Immature natural killer cell (primary cell): ENCODE data around the gene PITPNC1. TPM values are rescaled to one million over a fixed set of nuclear protein-coding genes. Genes with fewer than 3 reads are reported as not detected.
"Not testable (repeated sequence)": the region's sequence is repeated elsewhere in the genome, so short reads cannot be mapped to it uniquely, and the experiment has no call there.

Source experiments
- DNase-seq, 3 donors: peaks; one replicate each; pipeline ENCODE4 v3.0.0; 2022; ENCODE audit warnings: mixed read lengths in 1 of 3
- H3K27ac Mint-ChIP-seq, 6 donors: one replicate each; pipeline ENCODE4 v1.8.0; 2020; ENCODE audit warnings: mixed read lengths in 6 of 6, mild to moderate bottlenecking in 5 of 6, inconsistent platforms in 4 of 6, moderate library complexity in 3 of 6
- H3K27me3 Mint-ChIP-seq, 3 donors: one replicate each; pipeline ENCODE4 v1.8.0; 2020 to 2021; ENCODE audit warnings: low read depth in 3 of 3, mild to moderate bottlenecking in 3 of 3, mixed read lengths in 3 of 3, moderate library complexity in 3 of 3, inconsistent platforms in 1 of 3
- H3K36me3 Mint-ChIP-seq, 3 donors: one replicate each; pipeline ENCODE4 v1.8.0; 2020; ENCODE audit warnings: mixed read lengths in 3 of 3, inconsistent platforms in 2 of 3, mild to moderate bottlenecking in 2 of 3
- H3K4me1 Mint-ChIP-seq, 2 donors: one replicate each; pipeline ENCODE4 v1.8.0; 2020; ENCODE audit warnings: inconsistent platforms in 2 of 2, mild to moderate bottlenecking in 2 of 2, mixed read lengths in 2 of 2, moderate library complexity in 1 of 2
- H3K4me3 Mint-ChIP-seq, 5 donors: one replicate each; pipeline ENCODE4 v1.8.0; 2020; ENCODE audit warnings: mild to moderate bottlenecking in 5 of 5, mixed read lengths in 5 of 5, inconsistent platforms in 3 of 5, moderate library complexity in 3 of 5
- H3K9me3 Mint-ChIP-seq, 6 donors: one replicate each; pipeline ENCODE4 v1.8.0; 2020; ENCODE audit warnings: mild to moderate bottlenecking in 6 of 6, mixed read lengths in 6 of 6, inconsistent platforms in 4 of 6, moderate library complexity in 3 of 6
- polyA plus RNA-seq, 3 donors: library from polyadenylated mRNA; unstranded; fragments of 300-500 nt; fragmentation: Illumina TruSeq; gene quantifications; one replicate each; pipeline ENCODE4 v1.2.3, GENCODE V29; 2021

Gene PITPNC1
- polyA plus RNA-seq, 3 donors from 2014 or later, result 119 to 155 (median 150) TPM

DNA sequence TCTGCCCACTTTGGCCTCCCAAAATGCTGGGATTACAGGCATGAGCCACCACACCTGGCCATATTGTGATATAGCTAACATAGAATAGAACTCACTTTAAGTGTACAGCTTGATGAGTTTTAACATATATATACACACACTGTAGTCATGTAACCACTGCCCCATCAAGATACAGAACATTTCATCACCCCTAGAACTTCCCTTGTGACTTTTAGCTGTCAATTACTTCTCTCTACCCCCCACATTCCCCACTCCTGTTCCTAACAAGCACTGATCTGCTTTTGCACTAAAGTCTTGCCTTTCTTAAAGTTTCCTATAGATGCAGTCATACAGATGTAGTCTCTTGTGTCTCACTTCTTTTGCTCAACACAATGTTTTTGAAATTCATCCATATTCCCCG lies 93.1 kb downstream of the PITPNC1 start:
- DNase-seq, result no peak
- H3K4me3 Mint-ChIP-seq, result no peak overlapping the region
- H3K4me1 Mint-ChIP-seq, result peaks cover 71 to 72% of the 10 kb centered on the region in 2 donors
- no peaks in the 10 kb centered on the region for H3K9me3 Mint-ChIP-seq
- H3K36me3 Mint-ChIP-seq, result peaks cover 0 to 4% (median 3%) of the 10 kb centered on the region in 3 donors
- peak overlapping the region in 5 of 6 donors; percentile 23 to 61 (median 55) for H3K27ac Mint-ChIP-seq
- peaks cover under 1 to 5% (median 2%) of the 10 kb centered on the region in 3 donors for H3K27me3 Mint-ChIP-seq

DNA sequence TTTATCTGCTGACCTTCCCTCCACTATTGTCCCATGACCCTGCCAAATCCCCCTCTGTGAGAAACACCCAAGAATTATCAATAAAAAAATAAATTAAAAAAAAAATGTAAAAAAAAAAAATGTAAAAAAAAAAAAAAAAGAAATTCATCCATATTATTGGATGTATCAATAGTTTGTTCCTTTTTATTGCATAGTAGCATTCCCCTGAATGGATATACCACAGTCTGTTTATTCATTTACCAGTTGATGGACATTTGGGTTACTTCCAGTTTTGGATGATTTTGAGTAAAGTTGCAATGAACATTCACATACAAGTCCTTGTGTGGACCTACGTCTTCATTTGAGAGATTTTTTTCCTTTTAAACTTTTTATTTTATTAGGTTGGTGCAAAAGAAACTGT lies 94.0 kb downstream of the PITPNC1 start:
- H3K4me3 Mint-ChIP-seq, result no peak overlapping the region
- H3K27me3 Mint-ChIP-seq, result peaks cover 2 to 6% (median 4%) of the 10 kb centered on the region in 3 donors
- peaks cover 74 to 76% of the 10 kb centered on the region in 2 donors for H3K4me1 Mint-ChIP-seq
- H3K27ac Mint-ChIP-seq, result no peak overlapping the region
- H3K9me3 Mint-ChIP-seq, result no peaks in the 10 kb centered on the region
- H3K36me3 Mint-ChIP-seq, result peaks cover 0 to 4% (median 3%) of the 10 kb centered on the region in 3 donors
- no peak for DNase-seq

DNA sequence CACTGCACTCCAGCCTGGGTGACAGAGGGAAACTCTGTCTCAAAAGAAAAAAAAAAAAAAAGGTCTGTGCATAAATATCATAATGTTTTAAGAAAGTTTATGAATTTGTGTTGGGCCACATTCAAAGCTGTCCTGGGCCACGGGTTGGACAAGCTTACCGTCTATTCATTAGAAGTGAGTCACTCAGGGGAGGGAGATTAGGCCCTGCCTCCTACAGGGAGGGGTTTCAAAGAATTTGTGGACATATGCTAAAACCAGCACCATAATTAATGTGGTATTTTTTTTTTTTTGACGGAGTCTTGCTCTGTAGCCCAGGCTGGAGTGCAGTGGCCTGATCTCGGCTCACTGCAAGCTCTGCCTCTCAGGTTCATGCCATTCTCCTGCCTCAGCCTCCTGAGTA lies 95.5 kb downstream of the PITPNC1 start:
- H3K9me3 Mint-ChIP-seq, H3K36me3 Mint-ChIP-seq, H3K27me3 Mint-ChIP-seq: not testable (repeated sequence)
- DNase-seq, result peak in 1 of 3 donors; percentile 30
- Mint-ChIP-seq H3K4me1 (peaks cover 66 to 67% of the 10 kb centered on the region in 2 donors), H3K27ac (peak overlapping the region in 4 of 6 donors; percentile 64 to 81 (median 78)), H3K4me3 (peak overlapping the region in 1 of 5 donors; percentile 47)

DNA sequence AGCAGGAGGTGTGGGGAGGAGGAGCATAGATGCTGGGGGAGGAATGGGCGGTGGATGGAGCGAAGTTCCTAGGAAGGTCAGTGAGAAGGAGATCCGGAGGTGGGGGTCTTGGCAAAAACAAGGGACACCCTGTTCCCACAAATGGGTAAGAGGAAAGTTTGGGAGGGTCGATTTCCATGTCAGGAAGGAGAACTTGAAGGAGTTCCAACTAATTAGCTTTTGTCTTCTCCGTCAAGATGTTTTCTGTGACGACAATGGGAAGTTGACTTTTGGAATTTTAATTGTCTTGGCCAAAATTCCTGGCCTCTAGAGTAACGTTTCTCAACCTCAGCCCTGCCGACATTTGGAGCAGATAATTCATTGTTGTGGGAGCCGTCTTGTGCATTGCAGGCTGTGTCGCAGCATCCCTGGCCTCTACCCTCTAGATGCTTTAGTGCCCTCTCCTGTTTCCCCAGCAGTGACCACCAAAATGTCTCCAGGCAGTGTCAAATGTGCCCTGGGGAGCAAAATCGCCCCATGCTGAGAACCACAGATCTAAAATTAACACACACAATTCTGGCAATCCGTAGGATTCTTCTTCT lies 97.1 kb downstream of the PITPNC1 start:
- Mint-ChIP-seq H3K4me3 (peak overlapping the region; percentile 61 to 84 (median 80)), H3K36me3 (peaks cover 0 to 4% (median 0%) of the 10 kb centered on the region in 3 donors), H3K27ac (peak overlapping the region; percentile 90 to 97 (median 96)), H3K9me3 (no peaks in the 10 kb centered on the region), H3K4me1 (peaks cover 69 to 72% of the 10 kb centered on the region in 2 donors), H3K27me3 (peaks cover 2 to 9% (median 4%) of the 10 kb centered on the region in 3 donors)
- no peak for DNase-seq

DNA sequence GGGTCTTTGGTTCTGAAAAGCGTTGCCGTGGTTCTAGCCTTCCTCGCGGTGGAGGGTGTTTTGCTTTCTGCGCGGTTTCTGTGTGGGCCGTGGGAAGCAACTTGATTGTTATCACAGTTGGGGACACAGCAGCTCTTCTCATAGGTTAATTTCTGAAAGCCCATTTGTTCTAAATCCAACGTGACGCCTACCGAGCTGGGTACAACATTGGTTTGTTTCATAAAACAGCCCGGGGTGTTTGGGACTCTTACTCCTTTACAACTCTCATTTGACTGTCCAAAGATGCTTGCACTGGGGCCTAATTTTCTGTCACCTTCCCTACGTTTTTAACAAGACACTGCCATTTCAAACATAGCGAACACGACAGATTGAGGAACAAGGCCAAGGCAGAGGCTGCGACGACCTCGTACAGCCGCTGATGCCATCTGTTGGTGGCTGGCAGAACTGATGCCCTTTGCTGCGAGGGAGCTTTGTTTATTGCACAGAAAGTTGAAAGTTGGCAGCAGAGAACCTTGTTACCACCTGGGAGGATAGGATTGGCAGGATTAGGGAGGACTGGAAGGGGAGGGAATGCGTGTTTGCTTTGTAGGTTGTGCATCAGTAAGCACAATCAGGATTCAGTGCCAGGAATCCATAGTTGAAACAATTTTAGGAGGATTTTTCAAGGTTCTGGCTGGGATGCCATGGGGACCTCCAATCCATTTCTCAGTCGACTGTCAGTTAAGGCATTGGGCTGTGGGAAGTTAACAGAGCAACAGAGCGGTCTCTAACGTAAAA lies 98.3 kb downstream of the PITPNC1 start:
- Mint-ChIP-seq H3K36me3 (peaks cover 0 to 4% (median 0%) of the 10 kb centered on the region in 3 donors), H3K27me3 (peaks cover 2 to 9% (median 4%) of the 10 kb centered on the region in 3 donors), H3K27ac (peak overlapping the region; percentile 90 to 97 (median 96)), H3K4me1 (peaks cover 69 to 72% of the 10 kb centered on the region in 2 donors), H3K4me3 (peak overlapping the region; percentile 66 to 84 (median 80)), H3K9me3 (no peaks in the 10 kb centered on the region)
- peak; percentile 78 to 84 (median 83) for DNase-seq

DNA sequence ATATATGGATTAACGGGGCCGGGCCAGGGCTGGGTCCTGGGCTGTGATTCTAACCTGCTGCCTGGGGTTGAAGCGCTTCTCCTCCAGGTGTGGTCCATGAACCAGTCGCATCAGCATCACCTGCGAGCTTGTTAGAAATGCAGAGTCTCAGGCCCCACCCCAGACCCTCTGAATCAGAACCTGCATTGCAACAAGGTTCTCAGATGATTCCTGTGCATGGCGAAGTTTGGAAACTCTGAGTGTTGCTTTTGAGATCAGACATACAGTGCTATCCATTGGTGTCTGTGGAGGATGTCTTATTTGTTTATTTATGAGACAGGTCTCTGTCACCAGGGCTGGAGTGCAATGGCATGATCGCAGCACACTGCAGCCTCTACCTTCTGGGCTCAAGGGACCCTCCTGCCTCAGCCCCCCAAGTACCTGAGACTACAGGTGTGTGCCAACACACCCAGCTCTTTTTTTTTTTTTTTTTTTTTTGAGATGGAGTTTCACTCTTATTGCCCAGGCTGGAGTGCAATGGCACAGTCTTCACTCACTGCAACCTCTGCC lies 99.8 kb downstream of the PITPNC1 start:
- Mint-ChIP-seq H3K9me3 (no peaks in the 10 kb centered on the region), H3K36me3 (peaks cover 0 to 1% (median 0%) of the 10 kb centered on the region in 3 donors), H3K27ac (peak overlapping the region; percentile 65 to 97 (median 84)), H3K4me1 (peaks cover 70 to 77% of the 10 kb centered on the region in 2 donors), H3K27me3 (peaks cover 2 to 11% (median 4%) of the 10 kb centered on the region in 3 donors), H3K4me3 (peak overlapping the region in 3 of 5 donors; percentile 4 to 13 (median 12))
- DNase-seq, result no peak

DNA sequence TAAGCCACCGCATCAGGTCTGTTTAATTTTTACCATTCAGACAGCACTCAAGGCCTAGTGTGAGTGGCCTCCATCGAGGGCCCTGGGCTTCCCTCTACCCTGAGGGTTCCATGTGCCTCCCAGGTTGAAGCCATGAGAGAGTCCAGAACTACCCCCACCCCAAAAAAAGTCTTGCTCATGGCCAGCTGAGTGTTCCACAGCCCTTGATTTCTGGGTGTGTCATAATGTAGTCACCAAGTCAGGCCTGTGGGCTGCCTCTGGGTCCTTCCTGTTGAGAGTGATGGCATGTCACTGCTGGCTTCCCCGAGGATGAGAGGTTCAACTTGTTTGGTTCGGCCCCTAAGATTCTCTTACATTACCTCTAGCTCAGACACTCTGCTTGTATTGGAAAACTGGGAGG lies 100.6 kb downstream of the PITPNC1 start:
- Mint-ChIP-seq H3K27ac (peak overlapping the region; percentile 89 to 96 (median 92)), H3K27me3 (peaks cover 0 to 11% (median 4%) of the 10 kb centered on the region in 3 donors), H3K4me1 (peaks cover 76 to 79% of the 10 kb centered on the region in 2 donors), H3K36me3 (no peaks in the 10 kb centered on the region), H3K4me3 (peak overlapping the region; percentile 46 to 77 (median 77)), H3K9me3 (no peaks in the 10 kb centered on the region)
- DNase-seq, result peak in 2 of 3 donors; percentile 20 to 34

DNA sequence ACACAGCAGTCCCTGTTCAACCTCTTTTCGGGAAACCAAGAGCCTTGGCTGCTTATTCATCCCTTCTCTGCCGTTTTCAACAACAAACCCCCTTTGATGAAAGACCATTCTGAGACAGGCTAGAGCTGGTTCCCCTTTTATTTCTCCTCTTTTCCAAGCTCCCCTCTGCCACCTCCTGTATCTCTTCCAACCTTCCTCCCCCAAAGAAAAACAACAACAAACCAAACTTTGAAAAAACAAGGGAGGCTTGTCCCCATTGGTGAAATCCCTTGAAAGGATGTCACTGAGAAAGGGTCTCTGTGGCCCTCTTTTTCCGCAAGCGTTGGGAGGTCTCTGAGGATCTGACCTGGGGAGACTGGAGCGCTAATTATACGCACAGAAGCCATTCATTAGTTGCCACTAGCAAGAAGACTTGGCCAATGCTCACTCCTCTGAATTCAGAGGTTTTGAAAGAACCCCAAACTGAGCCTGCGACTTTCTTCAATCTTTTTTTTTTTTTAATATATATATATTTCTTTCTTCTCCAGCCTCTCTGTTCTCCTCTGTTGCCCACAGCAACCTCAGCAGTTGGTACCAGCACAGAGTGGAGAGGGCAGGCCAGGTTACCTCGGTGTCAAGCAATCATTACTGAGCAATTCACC lies 101.4 kb downstream of the PITPNC1 start:
- peak overlapping the region; percentile 46 to 77 (median 77) for H3K4me3 Mint-ChIP-seq
- H3K36me3 Mint-ChIP-seq, result no peaks in the 10 kb centered on the region

DNA sequence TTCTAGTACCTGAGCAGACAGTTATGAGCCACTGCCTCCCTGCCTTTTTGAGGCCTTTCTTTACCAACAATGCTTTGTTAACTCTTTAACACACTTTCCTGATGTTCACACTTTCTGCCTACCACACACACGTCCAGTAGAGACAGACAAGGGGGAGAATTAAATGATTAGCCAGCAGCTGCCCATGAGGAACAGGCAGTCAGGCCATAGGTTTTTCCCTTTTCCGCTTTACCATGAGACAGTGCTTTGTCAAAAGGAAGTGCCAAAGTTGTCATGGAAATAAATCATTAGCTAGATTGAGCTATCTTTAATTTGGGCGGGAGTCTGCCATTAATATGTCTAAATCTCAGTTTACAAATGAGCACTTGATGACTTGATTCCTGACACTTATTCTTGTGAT lies 102.1 kb downstream of the PITPNC1 start:
- Mint-ChIP-seq H3K9me3 (no peaks in the 10 kb centered on the region), H3K4me1 (peaks cover 76 to 81% of the 10 kb centered on the region in 2 donors), H3K36me3 (no peaks in the 10 kb centered on the region), H3K27me3 (peaks cover 0 to 9% (median 4%) of the 10 kb centered on the region in 3 donors), H3K4me3 (peak overlapping the region in 4 of 5 donors; percentile 10 to 70 (median 38)), H3K27ac (peak overlapping the region; percentile 89 to 96 (median 92))
- no peak for DNase-seq

More for the DNA sequence above, 101.4 kb downstream of the PITPNC1 start:
- Mint-ChIP-seq H3K4me1 (peaks cover 80 to 83% of the 10 kb centered on the region in 2 donors), H3K9me3 (no peaks in the 10 kb centered on the region), H3K27me3 (peaks cover 0 to 9% (median 4%) of the 10 kb centered on the region in 3 donors), H3K27ac (peak overlapping the region; percentile 89 to 96 (median 92))
- no peak for DNase-seq

DNA sequence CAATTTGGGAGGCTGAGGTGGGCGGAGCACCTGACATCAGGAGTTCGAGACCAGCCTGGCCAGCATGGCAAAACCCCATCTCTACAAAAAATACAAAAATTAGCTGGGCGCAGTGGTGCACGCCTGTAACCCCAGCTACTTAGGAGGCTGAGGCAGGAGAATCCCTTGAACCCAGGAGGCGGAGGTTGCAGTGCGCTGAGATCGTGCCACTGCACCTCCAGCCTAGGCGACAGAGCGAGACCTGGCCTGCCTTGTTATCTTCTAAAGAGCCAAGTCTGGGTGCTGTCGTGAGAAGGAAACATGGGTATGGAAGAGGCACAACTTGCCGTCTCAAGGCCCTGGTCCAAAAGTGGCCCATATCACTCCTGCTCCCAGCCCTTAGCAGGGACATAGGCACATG lies 103.9 kb downstream of the PITPNC1 start:
- H3K4me3 Mint-ChIP-seq, H3K36me3 Mint-ChIP-seq, H3K9me3 Mint-ChIP-seq, H3K27me3 Mint-ChIP-seq, DNase-seq: not testable (repeated sequence)
- Mint-ChIP-seq H3K27ac (peak overlapping the region in 1 of 6 donors; percentile 23), H3K4me1 (peaks cover 73 to 77% of the 10 kb centered on the region in 2 donors)

DNA sequence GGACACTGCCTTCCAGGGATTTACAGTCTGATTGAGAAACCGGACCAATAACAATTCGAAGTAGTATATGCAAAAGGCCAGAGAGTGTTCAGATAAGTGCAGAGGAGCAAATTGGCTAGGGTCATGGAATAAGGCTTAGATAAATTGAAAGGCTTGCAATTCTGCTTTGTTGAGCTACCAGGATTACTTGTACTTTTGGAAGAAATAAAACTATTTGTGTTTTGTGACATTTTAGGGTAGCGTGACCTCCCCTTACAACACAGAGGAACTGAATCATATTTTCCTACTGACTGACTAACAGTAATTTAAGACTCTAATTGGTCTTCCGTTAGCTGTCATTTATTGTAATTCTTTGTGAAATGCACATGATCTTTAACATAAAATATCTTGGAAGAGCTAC lies 104.7 kb downstream of the PITPNC1 start:
- H3K27ac Mint-ChIP-seq, result peak overlapping the region in 5 of 6 donors; percentile 5 to 72 (median 64)
- no peaks in the 10 kb centered on the region for H3K9me3 Mint-ChIP-seq
- H3K27me3 Mint-ChIP-seq, result peaks cover 0 to 5% (median 3%) of the 10 kb centered on the region in 3 donors
- no peak for DNase-seq
- H3K4me1 Mint-ChIP-seq, result peaks cover 77 to 83% of the 10 kb centered on the region in 2 donors
- H3K36me3 Mint-ChIP-seq, result no peaks in the 10 kb centered on the region
- H3K4me3 Mint-ChIP-seq, result no peak overlapping the region

DNA sequence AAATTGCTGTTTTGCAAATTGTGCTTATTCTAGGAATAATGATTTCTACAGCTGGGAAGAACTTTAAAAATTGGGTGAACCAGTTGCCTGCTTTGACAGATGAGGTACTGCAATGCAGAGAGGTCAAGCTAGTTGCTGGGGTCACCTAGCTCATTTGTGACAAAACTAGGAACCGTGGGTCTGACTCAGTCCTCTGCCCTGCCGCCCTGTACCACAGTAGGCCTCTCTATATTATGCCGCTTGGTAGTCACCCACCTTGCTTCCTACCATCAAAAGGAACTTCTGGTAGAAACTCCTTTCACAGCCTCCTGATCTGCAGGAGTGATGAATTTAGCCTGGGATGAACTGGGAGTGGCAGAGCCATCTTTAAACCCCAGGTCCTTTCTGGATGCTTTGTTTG lies 105.7 kb downstream of the PITPNC1 start:
- no peak for DNase-seq
- Mint-ChIP-seq H3K4me3 (no peak overlapping the region), H3K36me3 (no peaks in the 10 kb centered on the region), H3K27ac (peak overlapping the region in 4 of 6 donors; percentile 12 to 57 (median 50)), H3K4me1 (peaks cover 80 to 87% of the 10 kb centered on the region in 2 donors), H3K27me3 (peaks cover 0 to 5% (median 2%) of the 10 kb centered on the region in 3 donors), H3K9me3 (no peaks in the 10 kb centered on the region)

DNA sequence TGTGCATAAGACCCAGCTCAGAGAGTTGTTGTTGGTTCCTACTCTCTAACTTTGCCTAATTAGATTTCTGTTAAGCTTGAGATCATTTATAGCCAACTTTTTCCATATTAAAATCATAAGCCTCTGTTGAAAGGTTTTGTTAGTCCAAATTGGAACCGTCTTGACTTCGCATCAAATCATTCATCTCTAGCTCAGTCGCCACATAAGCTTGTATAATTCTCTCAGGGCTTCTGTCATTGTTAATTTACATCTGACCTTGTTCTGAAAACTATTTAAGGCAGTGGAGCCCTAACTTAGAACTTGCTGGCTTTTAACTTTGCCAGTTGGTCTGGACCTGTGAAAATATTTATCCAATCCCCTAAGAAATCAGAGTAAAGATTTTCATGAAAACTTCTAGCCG lies 107.2 kb downstream of the PITPNC1 start:
- H3K27ac Mint-ChIP-seq, result peak overlapping the region in 3 of 6 donors; percentile 22 to 36 (median 35)

More for the DNA sequence above, 107.2 kb downstream of the PITPNC1 start:
- no peaks in the 10 kb centered on the region for H3K9me3 Mint-ChIP-seq
- H3K27me3 Mint-ChIP-seq, result peaks cover 0 to 5% (median 2%) of the 10 kb centered on the region in 3 donors
- no peak for DNase-seq
- H3K4me1 Mint-ChIP-seq, result peaks cover 80 to 87% of the 10 kb centered on the region in 2 donors
- no peak overlapping the region for H3K4me3 Mint-ChIP-seq
- H3K36me3 Mint-ChIP-seq, result peaks cover 0 to 2% (median 2%) of the 10 kb centered on the region in 3 donors
